IMR-90 (cell line): ENCODE measurements around the gene OR4C3. TPM values are rescaled to one million over a fixed set of nuclear protein-coding genes. Genes with fewer than 3 reads are reported as not detected.

Source experiments
- ATAC-seq: fragments of 200-7000 bp; cut with Tn5 transposase; 2 replicates; pipeline ENCODE4 v1.9.1; 2020; ENCODE audit warnings: low read depth, mild to moderate bottlenecking, moderate library complexity
- BruUV-seq: library from RNA; stranded (reverse); fragments of 400-500 nt; replicated peaks from 2 replicates; lab custom pipeline; 2021; lab: Mats Ljungman, UMichigan
- CTCF ChIA-PET: fragments of 300-600 bp; formaldehyde crosslinking; extraction: SDS; loops from one replicate; lab custom pipeline; 2021; ENCODE audit warnings: antibody characterized with exemption; lab: Yijun Ruan, JAX
- POLR2A ChIA-PET: fragments of 300-600 bp; sonication (Branson Sonifier 250); formaldehyde crosslinking; loops from one replicate; lab custom pipeline; 2022; ENCODE audit warnings: antibody characterized with exemption; ENCODE audit not compliant: unreplicated experiment; lab: Charles Lee
- DNase-seq: peaks from one replicate; pipeline ENCODE4 v3.0.0; 2013
- H2AFZ ChIP-seq: replicated peaks from 2 replicates; pipeline ENCODE3; 2013; ENCODE audit warnings: low read length, mild to moderate bottlenecking; ENCODE audit not compliant: poor library complexity
- H2AK5ac ChIP-seq: 2 replicates; pipeline ENCODE4 v1.6.1; 2013; ENCODE audit warnings: low read depth, low read length, inconsistent platforms
- H2AK9ac ChIP-seq: replicated peaks from 2 replicates; pipeline ENCODE3; 2013; ENCODE audit warnings: mild to moderate bottlenecking, low read depth, low read length, moderate library complexity; ENCODE audit not compliant: poor library complexity
- H2BK120ac ChIP-seq: 2 replicates; pipeline ENCODE4 v1.6.1; 2013; ENCODE audit warnings: low read depth, low read length, inconsistent platforms
- H2BK15ac ChIP-seq: 3 replicates; pipeline ENCODE4 v1.6.1; 2013; ENCODE audit warnings: low read depth, low read length, inconsistent platforms
- H2BK20ac ChIP-seq: 2 replicates; pipeline ENCODE4 v1.6.1; 2013; ENCODE audit warnings: low read depth, mild to moderate bottlenecking, inconsistent platforms, low read length, moderate library complexity
- H2BK5ac ChIP-seq: 2 replicates; pipeline ENCODE4 v1.6.1; 2013; ENCODE audit warnings: mild to moderate bottlenecking, low read depth, low read length, inconsistent platforms; ENCODE audit not compliant: poor library complexity, severe bottlenecking
- H3K14ac ChIP-seq: replicated peaks from 2 replicates; pipeline ENCODE4 v1.6.1; 2013; ENCODE audit warnings: low read depth, low read length, inconsistent platforms
- H3K18ac ChIP-seq: 2 replicates; pipeline ENCODE4 v1.6.1; 2013; ENCODE audit warnings: low read depth, low read length, control low read depth
- H3K23ac ChIP-seq: 2 replicates; pipeline ENCODE4 v1.6.1; 2013; ENCODE audit warnings: low read depth, low read length, inconsistent platforms
- H3K27ac ChIP-seq: 2 replicates; pipeline ENCODE4 v1.5.1; 2013; ENCODE audit warnings: mild to moderate bottlenecking, control low read depth, low read length; ENCODE audit not compliant: insufficient read depth
- H3K27me3 ChIP-seq: 2 replicates; pipeline ENCODE4 v1.6.1; 2013; ENCODE audit warnings: low read length; ENCODE audit not compliant: control insufficient read depth, insufficient read depth
- H3K36me3 ChIP-seq: 2 replicates; pipeline ENCODE4 v1.6.1; 2013; ENCODE audit warnings: low read length, mixed read lengths; ENCODE audit not compliant: control insufficient read depth, insufficient read depth
- H3K4ac ChIP-seq: 2 replicates; pipeline ENCODE4 v1.6.1; 2013; ENCODE audit warnings: low read depth, low read length, inconsistent platforms
- H3K4me1 ChIP-seq: 2 replicates; pipeline ENCODE4 v1.6.1; 2013; ENCODE audit warnings: low read length, mixed read lengths; ENCODE audit not compliant: control insufficient read depth, insufficient read depth
- H3K4me2 ChIP-seq: 2 replicates; pipeline ENCODE4 v1.6.1; 2013; ENCODE audit warnings: low read depth, mild to moderate bottlenecking, control low read depth, low read length, moderate library complexity
- H3K4me3 ChIP-seq: 2 replicates; pipeline ENCODE4 v1.5.1; 2013; ENCODE audit warnings: low read depth, mild to moderate bottlenecking, control low read depth, low read length, moderate library complexity; ENCODE audit not compliant: insufficient read depth
- H3K56ac ChIP-seq: 2 replicates; pipeline ENCODE4 v1.6.1; 2013; ENCODE audit warnings: low read length, inconsistent platforms; ENCODE audit not compliant: insufficient read depth; ENCODE audit errors: extremely low read depth
- H3K79me1 ChIP-seq, 2 experiments: 2 replicates each; pipeline ENCODE4 v1.6.1; 2013; ENCODE audit warnings: low read length in 2 of 2, inconsistent platforms in 1 of 2, low read depth in 1 of 2
- H3K9ac ChIP-seq: 2 replicates; pipeline ENCODE4 v1.6.1; 2013; ENCODE audit warnings: low read depth, low read length, control low read depth
- H3K9me1 ChIP-seq: 2 replicates; pipeline ENCODE4 v1.6.1; 2013; ENCODE audit warnings: low read length, inconsistent platforms; ENCODE audit not compliant: insufficient read depth
- H3K9me3 ChIP-seq: 2 replicates; pipeline ENCODE4 v1.6.1; 2013; ENCODE audit warnings: low read length; ENCODE audit not compliant: control insufficient read depth, insufficient read depth
- H4K20me1 ChIP-seq: 2 replicates; pipeline ENCODE4 v1.6.1; 2013; ENCODE audit warnings: low read length, inconsistent platforms; ENCODE audit not compliant: insufficient read depth
- H4K5ac ChIP-seq: 2 replicates; pipeline ENCODE4 v1.6.1; 2013; ENCODE audit warnings: mild to moderate bottlenecking, low read depth, low read length, control low read depth
- H4K8ac ChIP-seq, 2 experiments: 2 replicates each; pipeline ENCODE4 v1.6.1; 2013; ENCODE audit warnings: low read depth in 2 of 2, low read length in 2 of 2, control low read depth in 1 of 2, inconsistent platforms in 1 of 2
- H4K91ac ChIP-seq: 2 replicates; pipeline ENCODE4 v1.6.1; 2013; ENCODE audit warnings: low read depth, low read length, inconsistent platforms; ENCODE audit not compliant: insufficient read depth
- CEBPB ChIP-seq: IDR thresholded peaks from 2 replicates; pipeline ENCODE4 v1.6.1; 2012; ENCODE audit warnings: low read depth, low read length, improper control_type of control experiment
- MAZ ChIP-seq: IDR thresholded peaks from 2 replicates; pipeline ENCODE4 v1.6.1; 2012; ENCODE audit warnings: low read depth, mild to moderate bottlenecking, low read length, improper control_type of control experiment, moderate library complexity, borderline replicate concordance
- POLR2A ChIP-seq: IDR thresholded peaks from 2 replicates; pipeline ENCODE4 v1.6.1; 2012; ENCODE audit warnings: mild to moderate bottlenecking, low read depth, low read length
- WGBS, 2 experiments: methylation state at CpG; one replicate each; pipeline versions ENCODE4 v1.1.5 to v1.1.7; 2013; ENCODE audit warnings: missing lambda C conversion rate in 2 of 2; ENCODE audit not compliant: insufficient read length in 1 of 2; ENCODE audit errors: extremely low coverage in 2 of 2; 5-methylcytosine and 5-hydroxymethylcytosine counted together
- dilution Hi-C: fragments of 300-500 bp; cut with HindIII; formaldehyde crosslinking; loops from one replicate; pipeline ENCODE4 v1.14.3; 2018; ENCODE audit warnings: low sequenced_read_pairs; ENCODE audit not compliant: unreplicated experiment
- in situ Hi-C: fragments of 300-500 bp; cut with MboI; formaldehyde crosslinking; loops from 3 replicates; pipeline ENCODE4 v1.14.3; 2019; ENCODE audit warnings: low sequenced_read_pairs, inconsistent platforms, mixed read lengths
- intact Hi-C: fragments of 100-400 bp; cut with micrococcal nuclease; formaldehyde crosslinking; loops from 2 replicates; pipeline ENCODE4 v1.10.0; 2022
- polyA plus RNA-seq, 3 experiments: library from polyadenylated mRNA; depleted of rRNA; stranded (reverse); fragments of >200 nt; gene quantifications; 2 replicates each; pipeline ENCODE4 v1.2.3, GENCODE V29; 2012; ENCODE audit warnings: low replicate concordance in 1 of 3
- total RNA-seq: library from RNA; depleted of rRNA; stranded (reverse); fragments of >200 nt; gene quantifications from 2 replicates; pipeline ENCODE4 v1.2.3, GENCODE V29; 2012
- TF ChIP-seq, protein P1 (sequence below): fragments of 150-350 bp; IDR thresholded peaks from 2 replicates; pipeline ENCODE4 v1.6.1; 2017; ENCODE audit warnings: mild to moderate bottlenecking, antibody characterized with exemption, low read length, low read depth

OR4C3 gene
- total and polyA plus RNA-seq, 2 of the 4 experiments (the other 2 are of a cell fraction): not detected

DNA sequence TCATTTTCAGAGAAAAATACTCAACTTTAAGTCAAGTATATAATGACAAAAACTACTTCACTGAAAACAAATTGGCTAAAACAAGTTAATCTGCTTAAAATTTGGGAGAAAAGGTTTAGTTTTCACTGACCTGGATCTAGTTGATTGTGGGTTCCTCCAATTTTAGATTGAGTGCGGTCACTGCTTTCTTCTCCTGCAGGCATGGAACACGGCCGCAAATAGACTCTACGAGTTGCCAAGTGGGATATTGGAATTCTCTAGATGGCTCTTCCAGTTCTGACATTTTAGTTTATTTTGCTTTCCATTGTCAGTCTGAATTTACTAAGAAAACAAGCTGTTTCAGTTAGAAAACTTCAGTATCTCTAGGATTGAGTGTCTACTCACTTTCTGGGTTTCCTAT is 29.3 kb downstream of the OR4C3 start:
- Histone ChIP-seq H4K5ac (no peak overlapping the region), H3K27ac (no peak overlapping the region), H2BK15ac (no peak overlapping the region), H3K4me1 (no peaks in the 10 kb centered on the region), H3K9ac (no peak overlapping the region), H3K79me1 (no peaks in the 10 kb centered on the region), H3K18ac (no peak overlapping the region), H3K36me3 (no peaks in the 10 kb centered on the region), H3K9me1 (no peaks in the 10 kb centered on the region), H3K4ac (no peak overlapping the region), H4K20me1 (no peaks in the 10 kb centered on the region), H2BK5ac (no peak overlapping the region), H2AK9ac (no peak overlapping the region), H3K4me2 (no peak overlapping the region), H3K14ac (no peak overlapping the region), H2AFZ (no peak overlapping the region), H4K8ac (no peak overlapping the region), H3K4me3 (no peak overlapping the region), H3K23ac (no peak overlapping the region), H3K9me3 (peaks cover 8% of the 10 kb centered on the region; the same call in 1 of the 2 replicates), H3K27me3 (no peaks in the 10 kb centered on the region), H2BK20ac (no peak overlapping the region), H4K91ac (no peak overlapping the region), H2AK5ac (no peak overlapping the region), H2BK120ac (no peak overlapping the region), H3K56ac (no peak overlapping the region)
- DNase-seq (no peak), ATAC-seq (no peak)
- BruUV-seq: no TSS peak
- WGBS, 2 experiments: no CpG with 5 or more reads among the region's 4 CpGs
- TF ChIP-seq, protein P1, sequence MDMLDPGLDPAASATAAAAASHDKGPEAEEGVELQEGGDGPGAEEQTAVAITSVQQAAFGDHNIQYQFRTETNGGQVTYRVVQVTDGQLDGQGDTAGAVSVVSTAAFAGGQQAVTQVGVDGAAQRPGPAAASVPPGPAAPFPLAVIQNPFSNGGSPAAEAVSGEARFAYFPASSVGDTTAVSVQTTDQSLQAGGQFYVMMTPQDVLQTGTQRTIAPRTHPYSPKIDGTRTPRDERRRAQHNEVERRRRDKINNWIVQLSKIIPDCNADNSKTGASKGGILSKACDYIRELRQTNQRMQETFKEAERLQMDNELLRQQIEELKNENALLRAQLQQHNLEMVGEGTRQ: no peak
- no peak for TF ChIP-seq POLR2A
- TF ChIP-seq MAZ: no peak
- TF ChIP-seq CEBPB: no peak
- dilution Hi-C loops (no loop called here), in situ Hi-C loops (no loop called here), intact Hi-C loops (no loop called here)
- POLR2A ChIA-PET: no interaction called here
- CTCF ChIA-PET: no interaction called here
